HUES48 (cell line): ENCODE data around the gene SRC.

ENCODE experiments used
- H3K27ac ChIP-seq: one replicate; pipeline ENCODE4 v1.7.0; 2013; ENCODE audit warnings: low read depth, low read length, inconsistent platforms
- H3K27me3 ChIP-seq: 2 replicates; pipeline ENCODE4 v1.6.1; 2013; ENCODE audit warnings: mild to moderate bottlenecking, low read length; ENCODE audit not compliant: control insufficient read depth, insufficient read depth
- H3K36me3 ChIP-seq: 2 replicates; pipeline ENCODE4 v1.6.1; 2013; ENCODE audit warnings: low read length; ENCODE audit not compliant: control insufficient read depth, insufficient read depth
- H3K4me1 ChIP-seq: 2 replicates; pipeline ENCODE4 v1.6.1; 2013; ENCODE audit warnings: mild to moderate bottlenecking, low read length; ENCODE audit not compliant: control insufficient read depth, insufficient read depth
- H3K4me3 ChIP-seq: 2 replicates; pipeline ENCODE4 v1.5.1; 2013; ENCODE audit warnings: mild to moderate bottlenecking, low read depth, low read length
- H3K9ac ChIP-seq: 2 replicates; pipeline ENCODE4 v1.6.1; 2013; ENCODE audit warnings: mild to moderate bottlenecking, low read depth, low read length, moderate library complexity
- H3K9me3 ChIP-seq: 2 replicates; pipeline ENCODE4 v1.6.1; 2013; ENCODE audit warnings: low read length; ENCODE audit not compliant: control insufficient read depth, insufficient read depth

The SRC gene

GRCh38 chr20:37394543-37395409 is 48.8 kb downstream of the SRC start:
- Histone ChIP-seq H3K4me1 (peaks cover 25% of the 10 kb centered on the region), H3K27me3 (no peaks in the 10 kb centered on the region), H3K9me3 (no peaks in the 10 kb centered on the region), H3K4me3 (no peak overlapping the region), H3K9ac (no peak overlapping the region), H3K27ac (peak overlapping the region; percentile 48), H3K36me3 (peaks cover 19% of the 10 kb centered on the region)

- peaks cover 25% of the 10 kb centered on the region for H3K4me1 ChIP-seq
- no peaks in the 10 kb centered on the region for H3K27me3 ChIP-seq
- H3K36me3 ChIP-seq: peaks cover 23% of the 10 kb centered on the region
- H3K4me3 ChIP-seq: no peak overlapping the region
- H3K9me3 ChIP-seq: no peaks in the 10 kb centered on the region
- H3K27ac ChIP-seq: peak overlapping the region; percentile 93
- no peak overlapping the region for H3K9ac ChIP-seq
These were observed 49.5 kb downstream of the SRC start for GRCh38 chr20:37395410-37395797.

- peak overlapping the region; percentile 93 for H3K27ac ChIP-seq
- no peaks in the 10 kb centered on the region for H3K9me3 ChIP-seq
- H3K36me3 ChIP-seq: peaks cover 23% of the 10 kb centered on the region
- H3K27me3 ChIP-seq: no peaks in the 10 kb centered on the region
- 0 out of 2 replicates have a peak overlapping the region, but pooled peaks have one; percentile 5 for H3K9ac ChIP-seq
- H3K4me1 ChIP-seq: peaks cover 25% of the 10 kb centered on the region
- no peak overlapping the region for H3K4me3 ChIP-seq
These were observed 50.0 kb downstream of the SRC start for GRCh38 chr20:37395921-37396415.

- H3K27ac ChIP-seq: peak overlapping the region; percentile 93
- no peak overlapping the region; the same call in 1 of the 2 replicates for H3K4me3 ChIP-seq
These were observed 50.6 kb downstream of the SRC start for GRCh38 chr20:37396416-37397075.

GRCh38 chr20:37397076-37397953 is 51.4 kb downstream of the SRC start:
- Histone ChIP-seq H3K4me3 (no peak overlapping the region), H3K9ac (peak overlapping the region; percentile 50; the same call in 1 of the 2 replicates), H3K36me3 (peaks cover 36% of the 10 kb centered on the region)

More at GRCh38 chr20:37396416-37397075, 50.6 kb downstream of the SRC start:
- peaks cover 25% of the 10 kb centered on the region for H3K4me1 ChIP-seq
- no peaks in the 10 kb centered on the region for H3K27me3 ChIP-seq
- H3K36me3 ChIP-seq: peaks cover 29% of the 10 kb centered on the region
- no peaks in the 10 kb centered on the region for H3K9me3 ChIP-seq
- peak overlapping the region; percentile 12; the same call in 1 of the 2 replicates for H3K9ac ChIP-seq

GRCh38 chr20:37397954-37398749 is 52.2 kb downstream of the SRC start:
- H3K36me3 ChIP-seq: peaks cover 43% of the 10 kb centered on the region
- peaks cover 25% of the 10 kb centered on the region for H3K4me1 ChIP-seq
- no peak overlapping the region for H3K27ac ChIP-seq
- H3K9me3 ChIP-seq: no peaks in the 10 kb centered on the region
- H3K9ac ChIP-seq: no peak overlapping the region; the same call in 1 of the 2 replicates
- no peak overlapping the region for H3K4me3 ChIP-seq
- no peaks in the 10 kb centered on the region for H3K27me3 ChIP-seq

More at GRCh38 chr20:37397076-37397953, 51.4 kb downstream of the SRC start:
- Histone ChIP-seq H3K27ac (peak overlapping the region; percentile 93), H3K27me3 (no peaks in the 10 kb centered on the region), H3K4me1 (peaks cover 25% of the 10 kb centered on the region), H3K9me3 (no peaks in the 10 kb centered on the region)

- H3K36me3 ChIP-seq: peaks cover 46% of the 10 kb centered on the region
- H3K4me3 ChIP-seq: no peak overlapping the region
- no peaks in the 10 kb centered on the region for H3K9me3 ChIP-seq
- no peak overlapping the region for H3K27ac ChIP-seq
- H3K9ac ChIP-seq: no peak overlapping the region
- H3K4me1 ChIP-seq: peaks cover 25% of the 10 kb centered on the region
- H3K27me3 ChIP-seq: no peaks in the 10 kb centered on the region
These were observed 53.0 kb downstream of the SRC start for GRCh38 chr20:37398750-37399621.

- Histone ChIP-seq H3K9ac (no peak overlapping the region), H3K4me1 (peaks cover 20% of the 10 kb centered on the region), H3K9me3 (no peaks in the 10 kb centered on the region), H3K27ac (no peak overlapping the region), H3K4me3 (no peak overlapping the region), H3K27me3 (peaks cover 4% of the 10 kb centered on the region; the same call in 1 of the 2 replicates), H3K36me3 (peaks cover 46% of the 10 kb centered on the region)
These were observed 55.5 kb downstream of the SRC start for GRCh38 chr20:37401282-37401929.
